C4-2B (cell line): ENCODE results near the gene PDF.

ENCODE experiments used
- CTCF ChIP-seq: fragments of 450-650 bp; conservative IDR thresholded peaks from 2 replicates; pipeline ENCODE4 v1.5.1; 2017; ENCODE audit warnings: mild to moderate bottlenecking
- ZFX ChIP-seq: fragments of 450-650 bp; IDR thresholded peaks from 2 replicates; pipeline ENCODE4 v1.6.1; 2017

DNA sequence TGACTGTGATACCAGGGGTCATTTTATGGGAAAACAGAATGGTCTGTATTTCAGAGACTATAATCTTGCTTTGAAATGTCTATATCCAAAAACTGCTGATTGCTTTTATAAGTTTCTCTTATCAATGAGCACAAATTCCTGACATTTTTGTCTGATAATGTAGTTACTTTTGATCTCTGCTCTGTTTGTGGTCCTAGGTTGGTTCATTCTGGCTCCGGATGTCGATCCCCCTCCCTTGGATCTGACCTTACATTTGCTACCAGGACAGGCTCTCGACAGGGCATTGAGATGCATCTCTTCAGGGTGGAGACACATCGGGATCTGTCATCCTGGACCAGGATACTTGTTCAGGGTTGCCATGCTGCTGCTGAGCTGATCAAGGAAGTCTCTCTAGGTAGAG lies 46.5 kb downstream of the PDF start:
- no peak for TF ChIP-seq CTCF
- no peak for TF ChIP-seq ZFX
